HG03175 (cell line): ENCODE measurements around the gene FIGNL2.

ENCODE experiments used
- ATAC-seq: cut with Tn5 transposase; IDR thresholded peaks from one replicate; pipeline ENCODE4 v1.9.1; 2021; ENCODE audit warnings: mild to moderate bottlenecking, moderate library complexity; ENCODE audit not compliant: unreplicated experiment

The FIGNL2 gene

GRCh38 chr12:51879102-51879501, 30.6 kb upstream of the FIGNL2 start:
- no peak for ATAC-seq

GRCh38 chr12:51874486-51874885, 26.0 kb upstream of the FIGNL2 start:
- ATAC-seq, result no peak

GRCh38 chr12:51874000-51874399, 25.5 kb upstream of the FIGNL2 start:
- ATAC-seq, result no peak

GRCh38 chr12:51873251-51873994, 24.9 kb upstream of the FIGNL2 start:
- no peak for ATAC-seq

- ATAC-seq, result no peak
Measured at GRCh38 chr12:51872689-51872981, 24.1 kb upstream of the FIGNL2 start.

- ATAC-seq, result no peak
Measured at GRCh38 chr12:51871918-51872688, 23.6 kb upstream of the FIGNL2 start.

GRCh38 chr12:51871126-51871525, 22.6 kb upstream of the FIGNL2 start:
- no peak for ATAC-seq

- no peak for ATAC-seq
Measured at GRCh38 chr12:51870504-51870903, 22.0 kb upstream of the FIGNL2 start.

- no peak for ATAC-seq
Measured at GRCh38 chr12:51869931-51870330, 21.4 kb upstream of the FIGNL2 start.

- no peak for ATAC-seq
Measured at GRCh38 chr12:51869496-51869865, 21.0 kb upstream of the FIGNL2 start.

- no peak for ATAC-seq
Measured at GRCh38 chr12:51868821-51869495, 20.4 kb upstream of the FIGNL2 start.

GRCh38 chr12:51867796-51868428, 19.4 kb upstream of the FIGNL2 start:
- no peak for ATAC-seq

- ATAC-seq, result no peak
Measured at GRCh38 chr12:51867371-51867770, 18.9 kb upstream of the FIGNL2 start.

GRCh38 chr12:51866762-51867161, 18.2 kb upstream of the FIGNL2 start:
- no peak for ATAC-seq

- ATAC-seq, result no peak
Measured at GRCh38 chr12:51866324-51866723, 17.8 kb upstream of the FIGNL2 start.

GRCh38 chr12:51865757-51866270, 17.3 kb upstream of the FIGNL2 start:
- no peak for ATAC-seq

GRCh38 chr12:51864833-51865670, 16.5 kb upstream of the FIGNL2 start:
- no peak for ATAC-seq

- ATAC-seq, result no peak
Measured at GRCh38 chr12:51863933-51864832, 15.7 kb upstream of the FIGNL2 start.

GRCh38 chr12:51863363-51863932, 14.9 kb upstream of the FIGNL2 start:
- no peak for ATAC-seq
